ENCODE measurements around the gene FOXN3.

DNA sequence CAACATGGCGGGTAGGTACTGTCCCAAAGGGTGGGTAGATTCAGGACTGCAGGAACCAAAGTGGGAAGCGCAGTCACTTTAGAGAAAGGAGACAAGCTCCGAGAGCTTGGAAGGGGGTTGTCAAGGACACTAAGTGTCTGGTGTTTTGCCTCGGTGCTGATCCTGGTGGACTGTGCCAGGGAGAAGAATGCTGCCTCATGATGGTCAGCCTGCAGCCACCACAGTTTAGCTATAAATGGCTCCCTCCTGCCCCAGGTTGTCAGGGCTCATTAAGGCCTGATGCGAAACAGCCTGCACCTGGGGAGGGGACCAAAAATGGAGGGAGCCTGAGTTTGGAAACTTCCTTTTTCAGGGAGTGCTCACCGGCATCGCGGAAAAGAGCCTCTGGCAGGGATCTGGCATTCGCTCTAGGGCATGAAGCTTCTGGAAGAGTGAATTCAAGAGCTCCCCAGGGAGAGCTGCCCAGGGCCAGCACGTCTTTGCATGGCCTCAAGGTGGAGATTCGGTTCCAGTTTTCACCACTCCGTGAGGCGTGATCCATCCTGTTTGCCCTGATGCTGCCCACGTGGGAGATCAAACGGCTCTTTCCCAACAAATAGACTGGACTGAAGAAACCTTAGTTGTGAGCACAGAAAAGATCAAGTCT lies 164.0 kb downstream of the FOXN3 start:
- TF ChIP-seq, protein P1, sequence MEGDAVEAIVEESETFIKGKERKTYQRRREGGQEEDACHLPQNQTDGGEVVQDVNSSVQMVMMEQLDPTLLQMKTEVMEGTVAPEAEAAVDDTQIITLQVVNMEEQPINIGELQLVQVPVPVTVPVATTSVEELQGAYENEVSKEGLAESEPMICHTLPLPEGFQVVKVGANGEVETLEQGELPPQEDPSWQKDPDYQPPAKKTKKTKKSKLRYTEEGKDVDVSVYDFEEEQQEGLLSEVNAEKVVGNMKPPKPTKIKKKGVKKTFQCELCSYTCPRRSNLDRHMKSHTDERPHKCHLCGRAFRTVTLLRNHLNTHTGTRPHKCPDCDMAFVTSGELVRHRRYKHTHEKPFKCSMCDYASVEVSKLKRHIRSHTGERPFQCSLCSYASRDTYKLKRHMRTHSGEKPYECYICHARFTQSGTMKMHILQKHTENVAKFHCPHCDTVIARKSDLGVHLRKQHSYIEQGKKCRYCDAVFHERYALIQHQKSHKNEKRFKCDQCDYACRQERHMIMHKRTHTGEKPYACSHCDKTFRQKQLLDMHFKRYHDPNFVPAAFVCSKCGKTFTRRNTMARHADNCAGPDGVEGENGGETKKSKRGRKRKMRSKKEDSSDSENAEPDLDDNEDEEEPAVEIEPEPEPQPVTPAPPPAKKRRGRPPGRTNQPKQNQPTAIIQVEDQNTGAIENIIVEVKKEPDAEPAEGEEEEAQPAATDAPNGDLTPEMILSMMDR (IDR thresholded peaks at IDR 0.05 in 8 of 11, conservative IDR thresholded peaks at IDR 0.05 in 3 of 11): no peak
- TF ChIP-seq POLR2AphosphoS5 (IDR thresholded peaks at IDR 0.05) (no peak), POLR2A (IDR thresholded peaks at IDR 0.05) (no peak)
